GM12891 (cell line): ENCODE data around the gene CNDP2.

Experiments
- POLR2A ChIP-seq: IDR thresholded peaks from 2 replicates; pipeline ENCODE4 v1.6.1; 2011; ENCODE audit warnings: low read depth, low read length, control low read depth
- POLR2AphosphoS5 ChIP-seq: IDR thresholded peaks from 2 replicates; pipeline ENCODE4 v1.6.1; 2011; ENCODE audit warnings: low read depth, low read length, control low read depth

DNA sequence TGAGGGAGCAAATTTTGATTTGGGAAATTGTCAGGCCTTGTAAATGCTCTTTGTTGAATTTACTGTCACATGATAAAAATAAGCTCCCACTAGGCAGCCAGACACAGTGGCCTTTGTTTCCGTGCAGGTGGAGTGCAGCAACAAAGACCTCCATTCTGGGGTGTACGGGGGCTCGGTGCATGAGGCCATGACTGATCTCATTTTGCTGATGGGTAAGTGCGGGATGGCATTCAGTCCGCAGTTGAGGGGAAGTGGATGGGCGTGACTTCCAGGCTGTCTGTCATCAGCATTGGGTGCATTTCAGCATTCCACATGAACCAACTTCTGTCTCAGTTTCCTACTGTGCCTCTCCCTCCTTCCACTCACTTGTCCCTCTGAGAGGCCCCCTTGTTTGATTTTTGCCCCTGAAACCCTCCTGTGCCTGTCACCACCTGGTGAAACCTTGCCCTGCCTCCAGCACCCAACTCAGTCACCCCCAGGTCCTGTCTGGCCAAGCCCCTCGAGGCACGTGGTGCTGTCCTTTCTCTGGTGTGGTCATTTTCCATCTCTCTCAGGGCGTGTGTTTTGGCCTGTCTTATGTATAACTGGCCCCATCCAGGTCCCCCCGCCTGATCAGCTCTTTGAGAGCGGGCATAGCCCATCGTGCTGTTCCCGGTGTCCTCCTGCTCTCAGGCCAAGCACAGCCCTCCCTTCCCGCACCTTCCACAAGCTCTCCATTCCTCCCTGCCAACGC, 16.3 kb downstream of the CNDP2 start:
- TF ChIP-seq POLR2A (no peak), POLR2AphosphoS5 (no peak)
